ENCODE measurements around the gene ANO4.

ANO4 gene

GRCh38 chr12:100862676-100863075 is 68.1 kb downstream of the ANO4 start:
- Histone ChIP-seq H3K4me3 (ENCODE audit: low read length) (no peak overlapping the region), H3K79me2 (ENCODE audit: low read length) (no peaks in the 10 kb centered on the region), H2AFZ (ENCODE audit: low read length) (no peak overlapping the region), H4K20me1 (ENCODE audit: insufficient read depth, low read length) (no peaks in the 10 kb centered on the region), H3K27me3 (replicated peaks; ENCODE audit: insufficient read depth, low read length) (no peaks in the 10 kb centered on the region), H3K27ac (ENCODE audit: low read length) (no peak overlapping the region), H3K9ac (ENCODE audit: low read length) (no peak overlapping the region), H3K36me3 (replicated peaks; ENCODE audit: insufficient read depth, low read length) (no peaks in the 10 kb centered on the region), H3K9me3 (replicated peaks; ENCODE audit: insufficient read depth, low read length) (no peaks in the 10 kb centered on the region), H3F3A (ENCODE audit: insufficient read depth, low read length) (no peaks in the 10 kb centered on the region), H3K9me2 (replicated peaks; ENCODE audit: insufficient read depth, low read length) (no peaks in the 10 kb centered on the region), H3K4me1 (ENCODE audit: low read length) (no peaks in the 10 kb centered on the region), H3K4me2 (ENCODE audit: low read depth, low read length) (no peak overlapping the region)
- TF ChIP-seq EZH2phosphoT487 (IDR thresholded peaks at IDR 0.05; ENCODE audit: low read length): no peak
- TF ChIP-seq EZH2 (optimal IDR thresholded peaks at IDR 0.05; ENCODE audit: low read depth, low read length): no peak
- TF ChIP-seq CTCF (IDR thresholded peaks at IDR 0.05; ENCODE audit: low read length): no peak
- no peak for DNase-seq

GRCh38 chr12:100864366-100864765 is 69.8 kb downstream of the ANO4 start:
- no peaks in the 10 kb centered on the region for H3K79me2 ChIP-seq (ENCODE audit: low read length)
- H3K27ac ChIP-seq (ENCODE audit: low read length): no peak overlapping the region
- TF ChIP-seq EZH2phosphoT487 (IDR thresholded peaks at IDR 0.05; ENCODE audit: low read length) (no peak), CTCF (IDR thresholded peaks at IDR 0.05; ENCODE audit: low read length) (no peak), EZH2 (optimal IDR thresholded peaks at IDR 0.05; ENCODE audit: low read depth, low read length) (no peak)
- H4K20me1 ChIP-seq (ENCODE audit: insufficient read depth, low read length): no peaks in the 10 kb centered on the region
- H3K27me3 ChIP-seq (replicated peaks; ENCODE audit: insufficient read depth, low read length): no peaks in the 10 kb centered on the region
- H3K36me3 ChIP-seq (replicated peaks; ENCODE audit: insufficient read depth, low read length): no peaks in the 10 kb centered on the region
- no peak overlapping the region for H3K4me2 ChIP-seq (ENCODE audit: low read depth, low read length)
- H3K9me2 ChIP-seq (replicated peaks; ENCODE audit: insufficient read depth, low read length): no peaks in the 10 kb centered on the region
- no peaks in the 10 kb centered on the region for H3K9me3 ChIP-seq (replicated peaks; ENCODE audit: insufficient read depth, low read length)
- H3K9ac ChIP-seq (ENCODE audit: low read length): no peak overlapping the region
- no peak for DNase-seq
- no peaks in the 10 kb centered on the region for H3F3A ChIP-seq (ENCODE audit: insufficient read depth, low read length)
- H2AFZ ChIP-seq (ENCODE audit: low read length): no peak overlapping the region
- H3K4me1 ChIP-seq (ENCODE audit: low read length): no peaks in the 10 kb centered on the region
- no peak overlapping the region for H3K4me3 ChIP-seq (ENCODE audit: low read length)

- no peak overlapping the region for H3K4me2 ChIP-seq (ENCODE audit: low read depth, low read length)
Observed at GRCh38 chr12:100867639-100868393, 73.2 kb downstream of the ANO4 start.

More at GRCh38 chr12:100867639-100868393, 73.2 kb downstream of the ANO4 start:
- Histone ChIP-seq H3K9ac (ENCODE audit: low read length) (no peak overlapping the region), H3K9me3 (replicated peaks; ENCODE audit: insufficient read depth, low read length) (no peaks in the 10 kb centered on the region), H3K27ac (ENCODE audit: low read length) (no peak overlapping the region), H3K4me3 (ENCODE audit: low read length) (no peak overlapping the region), H3K4me1 (ENCODE audit: low read length) (no peaks in the 10 kb centered on the region), H3K36me3 (replicated peaks; ENCODE audit: insufficient read depth, low read length) (no peaks in the 10 kb centered on the region), H3F3A (ENCODE audit: insufficient read depth, low read length) (no peaks in the 10 kb centered on the region), H3K9me2 (replicated peaks; ENCODE audit: insufficient read depth, low read length) (no peaks in the 10 kb centered on the region), H4K20me1 (ENCODE audit: insufficient read depth, low read length) (no peaks in the 10 kb centered on the region), H2AFZ (ENCODE audit: low read length) (no peak overlapping the region), H3K79me2 (ENCODE audit: low read length) (no peaks in the 10 kb centered on the region), H3K27me3 (replicated peaks; ENCODE audit: insufficient read depth, low read length) (no peaks in the 10 kb centered on the region)
- no peak for DNase-seq
- TF ChIP-seq EZH2 (optimal IDR thresholded peaks at IDR 0.05; ENCODE audit: low read depth, low read length) (no peak), CTCF (IDR thresholded peaks at IDR 0.05; ENCODE audit: low read length) (no peak), EZH2phosphoT487 (IDR thresholded peaks at IDR 0.05; ENCODE audit: low read length) (no peak)
